GM19099 (cell line): ENCODE results near the gene C16orf78.

Experiments
- POLR2A ChIP-seq: IDR thresholded peaks from 3 replicates; pipeline ENCODE4 v1.6.1; 2011; ENCODE audit warnings: low read depth; ENCODE audit not compliant: insufficient read length; ENCODE audit errors: extremely low read depth

C16orf78 gene

GRCh38 chr16:49373504-49373903 lies at the start of gene C16orf78:
Gene C16orf78 (plus strand): TSS chr16:49373804. CDS start chr16:49373940, 136 bp downstream.
- no peak for TF ChIP-seq POLR2A

- TF ChIP-seq POLR2A: no peak
These were observed 48.9 kb upstream of the C16orf78 start for GRCh38 chr16:49324703-49325102.

DNA sequence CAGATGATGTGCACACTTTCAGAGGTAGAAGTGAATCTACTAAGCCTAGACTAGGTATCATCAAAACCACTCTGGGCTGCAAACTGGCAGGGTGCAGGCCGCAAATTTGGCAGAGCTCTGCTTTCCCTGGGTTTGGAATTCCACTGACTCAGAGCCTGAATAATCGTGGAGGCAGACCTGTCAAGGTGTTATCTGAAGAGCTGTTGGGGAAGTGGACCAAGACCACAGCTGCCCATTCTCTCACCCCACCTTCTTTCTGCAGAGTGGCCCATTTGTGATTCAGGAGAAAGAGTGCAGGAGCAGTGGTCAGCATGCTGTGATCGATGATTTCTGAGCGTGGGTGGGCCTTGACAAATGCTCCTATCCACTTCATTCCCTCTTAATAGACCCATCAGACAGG lies 46.1 kb upstream of the C16orf78 start:
- TF ChIP-seq POLR2A: no peak

DNA sequence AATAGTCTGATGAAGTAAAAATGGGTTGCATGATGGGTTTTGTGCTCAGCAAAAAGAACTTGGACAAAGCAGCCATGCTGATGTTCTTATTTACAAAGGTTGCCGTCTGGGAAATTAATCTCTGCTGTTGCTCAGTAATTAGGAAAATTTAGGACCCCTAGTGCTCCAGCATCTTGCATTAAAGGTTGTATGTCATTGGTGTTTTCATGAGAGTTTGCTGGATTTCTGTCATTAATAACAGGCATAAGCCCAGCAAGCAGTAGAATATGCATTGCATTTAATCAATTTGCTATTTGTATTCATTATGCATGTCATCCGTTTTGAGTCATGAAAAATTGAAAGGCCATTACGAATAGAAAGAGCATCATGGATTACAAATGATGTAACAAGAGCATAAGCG lies 45.3 kb upstream of the C16orf78 start:
- TF ChIP-seq POLR2A: no peak

DNA sequence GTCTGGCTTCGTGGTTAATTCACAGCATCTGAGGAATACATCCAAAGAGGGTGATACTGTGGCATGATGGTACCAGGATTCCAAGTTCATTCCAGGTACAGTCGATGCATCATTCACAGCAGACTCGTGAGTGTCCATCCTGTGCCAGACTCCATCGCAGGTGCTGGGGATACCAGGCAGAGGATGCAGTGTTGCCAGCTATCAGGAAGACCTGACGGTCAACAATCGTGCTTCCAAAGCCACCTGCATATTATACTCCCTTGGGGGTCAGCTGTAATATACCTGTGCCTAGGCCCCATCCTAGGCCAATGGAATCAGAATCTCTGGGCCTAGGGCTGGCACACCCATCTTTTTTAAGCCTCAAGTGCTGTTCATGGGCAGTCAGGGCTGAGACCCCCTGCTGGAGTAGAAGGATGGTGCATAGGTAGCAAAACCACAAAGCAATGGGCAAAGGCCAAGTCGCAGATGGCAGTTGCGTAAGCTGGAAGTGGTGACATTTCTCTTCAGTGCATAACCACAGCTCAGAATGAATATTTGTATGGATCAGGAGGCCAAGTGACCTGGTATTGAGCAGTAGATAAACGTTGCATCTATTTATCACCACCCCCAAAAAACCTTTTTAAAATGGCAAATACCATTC lies 42.9 kb upstream of the C16orf78 start:
- no peak for TF ChIP-seq POLR2A

GRCh38 chr16:49332589-49333258 lies 40.9 kb upstream of the C16orf78 start:
- TF ChIP-seq POLR2A: no peak

- no peak for TF ChIP-seq POLR2A
These were observed 40.4 kb upstream of the C16orf78 start for GRCh38 chr16:49333259-49333597.

DNA sequence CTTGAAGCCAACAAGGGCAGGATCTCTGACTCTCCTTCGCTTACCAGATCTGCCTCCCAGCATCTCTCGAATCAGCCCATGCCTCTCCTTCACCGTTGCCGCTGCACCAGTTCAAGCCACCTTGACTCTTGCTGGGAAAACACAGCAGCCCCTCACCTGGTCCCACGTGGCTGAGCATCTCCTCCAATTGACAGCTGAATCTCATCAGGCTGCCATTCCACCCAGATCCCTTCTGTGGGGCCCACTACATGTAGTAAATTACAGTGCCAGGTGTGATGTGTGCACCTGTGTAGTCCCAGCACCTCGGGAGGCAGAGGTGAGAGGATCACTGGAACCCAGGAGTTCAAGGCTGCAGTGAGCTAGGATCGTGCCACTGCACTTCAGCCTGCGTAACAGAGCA lies 37.8 kb upstream of the C16orf78 start:
- TF ChIP-seq POLR2A: no peak

- no peak for TF ChIP-seq POLR2A
These were observed 37.0 kb upstream of the C16orf78 start for GRCh38 chr16:49336581-49336980.

- TF ChIP-seq POLR2A: no peak
These were observed 35.7 kb upstream of the C16orf78 start for GRCh38 chr16:49337814-49338350.

DNA sequence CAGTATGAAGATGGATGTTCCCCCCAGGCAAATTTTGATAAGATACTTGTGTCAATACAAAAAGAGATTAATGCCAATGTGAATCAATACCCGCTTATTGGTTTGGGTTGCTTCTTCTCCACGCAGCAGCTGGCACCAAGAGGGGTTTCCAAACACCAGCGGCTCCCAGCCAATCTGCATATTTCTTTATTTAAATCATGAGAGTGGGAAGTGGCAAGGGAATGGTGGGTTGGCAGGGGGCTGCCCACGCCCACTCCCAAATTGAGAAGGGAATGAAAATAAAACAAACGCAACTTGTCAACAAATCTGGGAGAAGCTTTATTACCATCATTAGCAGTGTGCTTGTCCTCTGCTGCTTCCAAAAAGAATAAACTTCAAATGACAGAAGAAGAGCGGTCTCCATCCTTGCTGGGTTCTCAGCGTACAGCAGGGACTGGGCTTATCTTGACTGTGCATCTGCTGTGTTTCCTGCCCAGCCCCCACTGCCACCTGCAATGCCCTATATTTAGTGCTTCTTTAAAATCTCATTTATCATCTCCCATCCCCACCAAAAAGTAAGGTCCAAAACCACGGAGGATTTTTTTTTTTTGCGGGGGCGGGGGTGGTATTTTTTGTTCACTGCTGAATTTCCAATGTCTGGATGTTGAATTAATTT lies 34.9 kb upstream of the C16orf78 start:
- TF ChIP-seq POLR2A: no peak

DNA sequence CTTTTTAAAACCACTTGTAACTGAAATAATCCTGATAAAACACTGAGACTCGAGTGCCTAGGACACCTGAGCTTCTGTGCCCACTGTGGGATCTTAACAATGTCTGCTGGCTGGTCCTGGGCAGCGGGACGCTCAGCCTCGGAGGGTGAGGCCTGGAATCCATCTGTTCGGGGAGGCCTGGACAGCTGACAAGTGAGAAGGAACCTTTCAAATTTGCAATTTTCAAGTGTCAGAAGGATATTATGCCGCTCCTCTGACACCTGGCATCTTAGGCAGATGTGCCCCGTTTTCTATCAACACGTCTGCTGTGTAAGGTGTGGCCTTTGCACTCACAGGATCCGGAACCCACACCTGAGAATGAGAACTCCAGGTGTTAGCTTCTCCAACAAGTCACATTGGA lies 33.1 kb upstream of the C16orf78 start:
- TF ChIP-seq POLR2A: no peak

DNA sequence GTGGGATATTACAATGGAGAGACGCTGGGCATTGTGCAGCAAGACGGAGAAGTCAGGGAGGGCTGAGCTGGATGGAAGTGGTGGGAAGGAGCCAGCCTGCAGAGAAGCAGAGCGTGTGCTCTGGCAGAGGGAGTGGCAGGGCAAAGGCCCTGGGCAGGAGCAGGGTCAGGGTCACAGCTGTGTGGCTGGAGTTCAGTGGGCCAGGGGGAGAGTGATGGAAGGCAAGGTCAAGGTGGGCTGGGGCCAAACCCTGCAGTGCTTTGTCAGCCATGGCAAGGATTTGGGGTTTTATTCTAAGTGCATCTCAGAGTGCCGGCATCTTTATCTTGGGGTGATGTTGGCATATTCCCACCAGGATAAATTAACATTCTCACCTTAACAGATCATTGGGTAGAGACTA lies 31.9 kb upstream of the C16orf78 start:
- TF ChIP-seq POLR2A: no peak

GRCh38 chr16:49342336-49343265 lies 31.0 kb upstream of the C16orf78 start:
- TF ChIP-seq POLR2A: no peak

- no peak for TF ChIP-seq POLR2A
These were observed 30.3 kb upstream of the C16orf78 start for GRCh38 chr16:49343291-49343690.
